CD4-positive, alpha-beta T cell (primary cell): Measurements from ENCODE around the gene PRMT9. TPM values are rescaled to one million over a fixed set of nuclear protein-coding genes. Genes with fewer than 3 reads are reported as not detected.
A peak's percentile ranks its signal among the peaks of the same experiment; 100 is the strongest.

Experiments
- ATAC-seq: fragments of 200-7000 bp; cut with Tn5 transposase; one replicate; pipeline ENCODE4 v1.10.0; 2022; ENCODE audit warnings: mild to moderate bottlenecking; ENCODE audit not compliant: poor library complexity
- CTCF ChIA-PET: fragments of 350-600 bp; sonication (Branson Sonifier 250); formaldehyde crosslinking; loops from one replicate; lab custom pipeline; 2021; ENCODE audit warnings: antibody characterized with exemption, inconsistent platforms; lab: Charles Lee
- POLR2A ChIA-PET: fragments of 350-600 bp; sonication (Branson Sonifier 250); formaldehyde crosslinking; loops from one replicate; lab custom pipeline; 2021; ENCODE audit warnings: antibody characterized with exemption, inconsistent platforms; lab: Charles Lee
- DNase-seq, 14 experiments: peaks; one replicate each; pipeline ENCODE4 v3.0.0-alpha.2; 2013 to 2020; ENCODE audit warnings: mixed read lengths in 2 of 14
- H3K27ac ChIP-seq, 2 donors: one replicate each; pipeline versions ENCODE4 v1.5.1 to v1.7.0; 2013; ENCODE audit warnings: low read length in 2 of 2, low read depth in 1 of 2, mild to moderate bottlenecking in 1 of 2
- H3K27me3 ChIP-seq, 2 experiments: 1 replicate in 1 of 2; 2 replicates in 1 of 2; pipeline versions ENCODE4 v1.6.1 to v1.7.0; 2013; ENCODE audit warnings: low read length in 2 of 2, control low read depth in 1 of 2, mild to moderate bottlenecking in 1 of 2, moderate library complexity in 1 of 2; ENCODE audit not compliant: insufficient read depth in 2 of 2, control insufficient read depth in 1 of 2
- H3K36me3 ChIP-seq: one replicate; pipeline ENCODE4 v1.6.1; 2013; ENCODE audit warnings: low read length, control low read depth; ENCODE audit not compliant: insufficient read depth
- H3K4me1 ChIP-seq: one replicate; pipeline ENCODE4 v1.6.1; 2013; ENCODE audit warnings: low read length, control low read depth; ENCODE audit not compliant: insufficient read depth
- H3K4me3 ChIP-seq: one replicate; pipeline ENCODE4 v1.5.1; 2013; ENCODE audit warnings: mild to moderate bottlenecking, low read length, moderate library complexity
- H3K9me3 ChIP-seq, 2 experiments: 1 replicate in 1 of 2; 2 replicates in 1 of 2; pipeline versions ENCODE4 v1.6.1 to v1.7.0; 2013; ENCODE audit warnings: low read length in 2 of 2, mild to moderate bottlenecking in 2 of 2, control low read depth in 1 of 2, moderate library complexity in 1 of 2; ENCODE audit not compliant: control insufficient read depth in 1 of 2, insufficient read depth in 1 of 2
- H3K27ac Mint-ChIP-seq: one replicate; pipeline ENCODE4 v1.8.0; 2020; ENCODE audit warnings: mixed read lengths
- H3K27me3 Mint-ChIP-seq: one replicate; pipeline ENCODE4 v1.8.0; 2021; ENCODE audit warnings: mixed read lengths
- H3K36me3 Mint-ChIP-seq: one replicate; pipeline ENCODE4 v1.8.0; 2021; ENCODE audit warnings: low read depth, mixed read lengths
- H3K4me1 Mint-ChIP-seq: one replicate; pipeline ENCODE4 v1.8.0; 2021; ENCODE audit warnings: low read depth, mixed read lengths
- H3K4me3 Mint-ChIP-seq: one replicate; pipeline ENCODE4 v1.8.0; 2020; ENCODE audit warnings: mild to moderate bottlenecking, mixed read lengths
- H3K9me3 Mint-ChIP-seq: one replicate; pipeline ENCODE4 v1.8.0; 2020; ENCODE audit warnings: mixed read lengths
- CTCF ChIP-seq: fragments of 200-600 bp; IDR thresholded peaks from one replicate; pipeline ENCODE4 v1.8.0; 2022; ENCODE audit warnings: antibody characterized with exemption, mild to moderate bottlenecking
- intact Hi-C, 2 experiments: fragments of 100-400 bp; cut with DNase I in 1 of 2; cut with micrococcal nuclease in 1 of 2; formaldehyde crosslinking; loops; one replicate each; pipeline versions ENCODE4 v1.15.1 to v1.9.0; 2023 to 2025; cut with DNase I, micrococcal nuclease
- total RNA-seq, 174 experiments: library from RNA in 2 of 174; stranded (reverse) in 2 of 174; gene quantifications; one replicate each; pipeline ENCODE4 v1.2.3 and lab custom pipeline; 2021 to 2026

PRMT9 gene
- total RNA-seq, 2 experiments from 2014 or later = 21.0 to 21.1 TPM

- Mint-ChIP-seq H3K27ac (peak overlapping the region; percentile 4), H3K9me3 (no peaks in the 10 kb centered on the region)
- intact Hi-C loops = loop anchor here in 1 of 2 experiments (5.0 to 10.0 kb wide), 2 partner anchors 112 to 444 kb away; partner anchors contain the start of gene ARHGAP10
Observed at GRCh38 chr4:147620315-147620714, 63.6 kb downstream of the PRMT9 start.

DNA sequence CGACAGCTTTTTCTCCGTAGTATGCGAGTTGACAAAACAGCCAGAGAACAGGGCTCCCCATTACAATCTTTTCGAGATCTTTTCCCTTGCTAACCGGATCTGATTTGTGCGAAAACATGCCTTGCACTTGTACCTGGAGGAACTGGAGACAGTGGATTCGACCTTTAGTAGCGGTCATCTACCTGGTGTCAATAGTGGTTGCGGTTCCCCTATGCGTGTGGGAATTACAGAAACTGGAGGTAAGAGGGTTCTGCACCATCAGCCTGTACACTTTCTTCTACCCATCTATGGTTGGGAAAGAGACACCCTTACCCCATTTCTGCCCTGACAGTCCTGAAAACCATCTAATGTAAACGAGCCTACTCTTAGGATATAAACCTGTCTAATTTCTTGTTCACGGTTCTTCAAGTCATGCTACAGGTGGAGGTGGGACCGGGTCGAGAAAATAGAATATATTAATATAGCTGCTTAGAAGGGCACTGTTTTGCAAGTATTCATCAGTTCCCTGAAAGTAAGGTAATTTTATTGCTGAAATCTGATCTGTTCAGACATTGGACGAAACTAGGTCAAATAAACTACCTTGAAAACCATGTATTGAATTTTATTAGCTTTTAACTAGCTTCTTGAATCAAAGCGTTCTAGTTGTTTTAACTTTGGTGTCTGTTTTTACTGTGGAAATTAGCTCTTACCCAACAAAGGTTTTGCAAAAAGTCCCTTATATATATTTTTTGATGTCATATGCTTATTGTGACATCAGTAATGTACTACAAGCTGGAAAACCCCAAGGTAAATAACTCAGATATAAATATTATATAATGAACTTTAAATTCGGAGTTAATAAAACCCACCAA lies 65.9 kb downstream of the PRMT9 start:
- peak overlapping the region; percentile 89 for H3K4me3 Mint-ChIP-seq
- no peaks in the 10 kb centered on the region for H3K9me3 ChIP-seq
- no peaks in the 10 kb centered on the region for H3K9me3 Mint-ChIP-seq
- peaks cover 13% of the 10 kb centered on the region for H3K36me3 ChIP-seq
- H3K27me3 Mint-ChIP-seq = no peaks in the 10 kb centered on the region
- no peaks in the 10 kb centered on the region for H3K27me3 ChIP-seq
- ATAC-seq (no peak), DNase-seq (peak in 3 of 14 experiments; percentile 3 to 34 (median 33))
- ChIA-PET CTCF (interaction anchor here (0.7 to 4.9 kb wide), 7 partner anchors 14 to 248 kb away, joined by 3 to 20 read pairs (median 3); partner anchors contain the start of gene PRMT9), POLR2A (interaction anchor here (0.8 to 3.6 kb wide), 14 partner anchors 8 to 828 kb away, joined by 3 to 87 read pairs (median 4); partner anchors contain the start of genes ARHGAP10, NR3C2 and PRMT9)
- H3K27ac ChIP-seq = peak overlapping the region; percentile 80 to 90
- peaks cover 39% of the 10 kb centered on the region for H3K36me3 Mint-ChIP-seq
- no peak for TF ChIP-seq CTCF
- H3K4me1 ChIP-seq = peaks cover 31% of the 10 kb centered on the region
- intact Hi-C loops = loop anchor here (1.0 to 10.0 kb wide), 5 partner anchors 65 to 2003 kb away; partner anchors contain the start of genes NR3C2 (in 2 of the 2), MMAA (in 1 of the 2) and PRMT9 (in 1 of the 2)
- peak overlapping the region; percentile 92 for H3K27ac Mint-ChIP-seq
- H3K4me1 Mint-ChIP-seq = peaks cover 45% of the 10 kb centered on the region
- H3K4me3 ChIP-seq = peak overlapping the region; percentile 78

More at GRCh38 chr4:147620315-147620714, 63.6 kb downstream of the PRMT9 start:
- H3K9me3 ChIP-seq = no peaks in the 10 kb centered on the region
- peaks cover 35% of the 10 kb centered on the region for H3K36me3 ChIP-seq
- CTCF ChIA-PET = interaction anchor here (0.8 kb wide), 1 partner anchor 10 kb away, joined by 3 read pairs; no protein-coding TSS in a partner anchor
- no peaks in the 10 kb centered on the region for H3K27me3 Mint-ChIP-seq
- no peak for TF ChIP-seq CTCF
- POLR2A ChIA-PET = interaction anchor here (1.4 kb wide), 1 partner anchor 112 kb away, joined by 5 read pairs; the partner anchor contains the start of gene ARHGAP10
- no peak overlapping the region for H3K4me3 ChIP-seq
- no peak for DNase-seq
- H3K4me1 ChIP-seq = peaks cover 31% of the 10 kb centered on the region
- H3K36me3 Mint-ChIP-seq = peaks cover 61% of the 10 kb centered on the region
- H3K4me1 Mint-ChIP-seq = peaks cover 50% of the 10 kb centered on the region
- H3K27ac ChIP-seq = no peak overlapping the region
- peak overlapping the region; percentile 77 for H3K4me3 Mint-ChIP-seq
- no peak for ATAC-seq
- H3K27me3 ChIP-seq = no peaks in the 10 kb centered on the region

GRCh38 chr4:147617173-147617840 lies 66.7 kb downstream of the PRMT9 start, which contains the start of gene TMEM184C:
Gene TMEM184C (plus strand): TSS chr4:147617397. CDS start chr4:147617957, 560 bp downstream.
- H3K9me3 ChIP-seq = no peaks in the 10 kb centered on the region
- ChIA-PET CTCF (interaction anchor here (0.7 to 4.9 kb wide), 7 partner anchors 13 to 248 kb away, joined by 3 to 20 read pairs (median 3); partner anchors contain the start of gene PRMT9), POLR2A (interaction anchor here (0.5 to 3.6 kb wide), 18 partner anchors 9 to 1681 kb away, joined by 3 to 87 read pairs (median 4); partner anchors contain the start of genes ARHGAP10, NR3C2 and PRMT9)
- DNase-seq (peak; percentile 96 to 99 (median 98)), ATAC-seq (peak; percentile 95)
- Mint-ChIP-seq H3K4me1 (peaks cover 38% of the 10 kb centered on the region), H3K27ac (peak within 1 kb of the TSS; percentile 92), H3K9me3 (no peaks in the 10 kb centered on the region), H3K36me3 (peaks cover 33% of the 10 kb centered on the region), H3K27me3 (no peaks in the 10 kb centered on the region), H3K4me3 (peak within 1 kb of the TSS; percentile 89)
- no peak for TF ChIP-seq CTCF
- H3K27me3 ChIP-seq = no peaks in the 10 kb centered on the region
- peaks cover 29% of the 10 kb centered on the region for H3K4me1 ChIP-seq
- peaks cover 5% of the 10 kb centered on the region for H3K36me3 ChIP-seq
- peak within 1 kb of the TSS; percentile 78 for H3K4me3 ChIP-seq
- peak within 1 kb of the TSS; percentile 80 to 90 for H3K27ac ChIP-seq
- intact Hi-C loops = loop anchor here (1.0 to 10.0 kb wide), 5 partner anchors 65 to 2003 kb away; partner anchors contain the start of genes NR3C2 (in 2 of the 2), MMAA (in 1 of the 2) and PRMT9 (in 1 of the 2)
